ENCODE data around the gene FNDC1.

GRCh38 chr6:159233365-159234101 is 64.3 kb downstream of the FNDC1 start:
- TF ChIP-seq CTCF (IDR thresholded peaks at IDR 0.05; ENCODE audit: low read depth, low read length) = no peak
- TF ChIP-seq EZH2phosphoT487 (IDR thresholded peaks at IDR 0.05; ENCODE audit: low read depth) = no peak

Data from OCI-LY3 (cell line).